GM18507 (cell line): ENCODE data around the gene BMPR1B.

Experiments used
- DNase-seq: peaks from one replicate; pipeline ENCODE4 v3.0.0; 2011; ENCODE audit warnings: low read depth; ENCODE audit not compliant: insufficient read length; ENCODE audit errors: extremely low spot score
- FAIRE-seq: peaks from 2 replicates; lab custom pipeline; 2011; peaks lifted over from hg19 to GRCh38; lab: Jason Lieb, UNC

Gene BMPR1B

GRCh38 chr4:94759767-94760211 is 2.0 kb downstream of the BMPR1B start:
- no peak for FAIRE-seq

GRCh38 chr4:94762326-94762725 is 4.6 kb downstream of the BMPR1B start:
- FAIRE-seq (no peak), DNase-seq (no peak)

More at GRCh38 chr4:94759767-94760211, 2.0 kb downstream of the BMPR1B start:
- DNase-seq = no peak

GRCh38 chr4:94763005-94763404 is 5.2 kb downstream of the BMPR1B start:
- DNase-seq = no peak
- FAIRE-seq = no peak

DNA sequence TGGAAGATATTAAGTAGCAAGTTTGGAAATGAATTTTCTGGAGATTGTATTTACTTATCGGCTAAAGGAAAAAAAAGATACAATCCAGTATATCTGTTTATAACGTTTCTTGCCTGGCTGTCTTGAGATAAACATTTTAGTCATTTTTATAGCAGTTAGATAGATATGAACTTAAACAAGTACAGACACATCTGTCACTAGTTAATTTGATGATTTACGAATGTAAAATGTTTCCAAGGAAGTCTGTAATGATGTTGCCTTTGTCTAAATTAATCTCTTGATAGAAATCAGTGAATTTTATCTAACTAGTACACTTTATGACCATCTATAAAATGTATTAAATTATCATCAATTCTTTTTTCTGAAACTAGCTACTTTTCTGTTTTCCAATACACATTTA is 5.7 kb downstream of the BMPR1B start:
- FAIRE-seq = no peak

GRCh38 chr4:94764069-94764468 is 6.3 kb downstream of the BMPR1B start:
- FAIRE-seq (no peak), DNase-seq (no peak)

More for the DNA sequence above, 5.7 kb downstream of the BMPR1B start:
- DNase-seq = no peak

GRCh38 chr4:94765174-94765573 is 7.4 kb downstream of the BMPR1B start:
- no peak for DNase-seq
- no peak for FAIRE-seq

- no peak for DNase-seq
- peak; percentile 15 for FAIRE-seq
Measured at GRCh38 chr4:94765648-94766047, 7.9 kb downstream of the BMPR1B start.

GRCh38 chr4:94766856-94767255 is 9.1 kb downstream of the BMPR1B start:
- no peak for FAIRE-seq
- no peak for DNase-seq

GRCh38 chr4:94767446-94767845 is 9.7 kb downstream of the BMPR1B start:
- FAIRE-seq (no peak), DNase-seq (no peak)

GRCh38 chr4:94782707-94783106 is 25.0 kb downstream of the BMPR1B start:
- no peak for FAIRE-seq
- DNase-seq = no peak

- DNase-seq = no peak
- FAIRE-seq = no peak
Measured at GRCh38 chr4:94791701-94792100, 33.9 kb downstream of the BMPR1B start.

DNA sequence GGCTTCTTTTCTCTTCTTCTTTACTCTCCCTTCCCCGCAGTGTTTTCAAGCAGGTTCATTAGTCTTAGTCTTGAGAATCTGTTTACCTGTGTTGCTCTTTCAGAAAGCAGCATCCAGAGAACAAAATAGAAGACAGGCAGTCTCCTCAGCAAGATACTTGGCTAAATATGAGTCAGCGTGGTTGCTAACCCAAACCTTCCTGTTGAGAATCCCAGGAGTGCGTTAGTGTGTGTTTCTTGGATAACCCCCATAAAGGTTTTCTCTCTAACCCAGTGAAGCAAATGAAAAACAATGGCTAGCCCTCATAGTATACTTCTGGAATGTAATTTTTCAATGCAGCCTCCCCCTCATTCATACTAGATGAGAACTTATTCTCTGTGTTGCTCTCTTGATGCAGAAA is 41.1 kb downstream of the BMPR1B start:
- DNase-seq (no peak), FAIRE-seq (no peak)

GRCh38 chr4:94801016-94801415 is 43.3 kb downstream of the BMPR1B start:
- DNase-seq = no peak
- FAIRE-seq = no peak

- DNase-seq (no peak), FAIRE-seq (no peak)
Measured at GRCh38 chr4:94802091-94802490, 44.3 kb downstream of the BMPR1B start.

- FAIRE-seq (no peak), DNase-seq (no peak)
Measured at GRCh38 chr4:94803181-94803580, 45.4 kb downstream of the BMPR1B start.

DNA sequence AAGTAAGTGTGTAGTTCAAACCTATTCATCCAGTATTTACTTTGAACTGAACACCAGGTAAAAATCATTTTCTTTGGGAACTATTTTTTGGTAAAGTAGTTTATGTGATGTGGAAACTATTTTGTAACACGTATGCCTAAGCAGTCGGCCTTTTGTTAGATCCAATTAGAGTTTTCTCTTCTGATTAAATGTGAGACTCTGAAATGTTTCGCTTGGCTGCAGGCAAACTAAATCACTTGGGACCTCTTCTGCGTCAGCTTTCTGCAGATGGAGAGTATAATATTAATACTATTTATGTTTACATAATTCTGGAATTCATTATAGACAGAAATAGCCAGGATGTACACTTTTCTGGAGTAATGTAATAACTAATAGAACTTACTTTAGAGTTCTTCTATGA is 46.9 kb downstream of the BMPR1B start:
- DNase-seq (no peak), FAIRE-seq (no peak)

GRCh38 chr4:94806376-94806775 is 48.6 kb downstream of the BMPR1B start:
- DNase-seq = no peak
- no peak for FAIRE-seq

DNA sequence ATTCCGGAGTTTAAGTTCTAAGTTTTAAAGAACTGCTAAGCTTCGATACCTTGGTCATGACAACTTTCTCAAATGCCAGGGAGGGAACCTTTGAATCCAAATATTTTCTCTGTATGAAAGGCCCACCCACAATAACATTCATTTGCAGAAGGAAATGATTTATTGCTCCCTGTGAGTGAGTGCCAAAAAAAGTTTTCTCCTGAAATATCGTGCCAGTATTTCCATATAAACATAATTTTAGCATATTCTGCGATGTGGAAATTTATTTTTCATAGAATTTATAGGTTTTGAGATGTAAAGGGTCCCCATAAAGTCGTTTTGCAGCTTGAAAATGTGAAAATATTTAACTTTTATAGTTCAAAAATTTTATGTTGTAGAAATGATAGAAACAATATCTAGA is 53.9 kb downstream of the BMPR1B start:
- DNase-seq = no peak
- no peak for FAIRE-seq

DNA sequence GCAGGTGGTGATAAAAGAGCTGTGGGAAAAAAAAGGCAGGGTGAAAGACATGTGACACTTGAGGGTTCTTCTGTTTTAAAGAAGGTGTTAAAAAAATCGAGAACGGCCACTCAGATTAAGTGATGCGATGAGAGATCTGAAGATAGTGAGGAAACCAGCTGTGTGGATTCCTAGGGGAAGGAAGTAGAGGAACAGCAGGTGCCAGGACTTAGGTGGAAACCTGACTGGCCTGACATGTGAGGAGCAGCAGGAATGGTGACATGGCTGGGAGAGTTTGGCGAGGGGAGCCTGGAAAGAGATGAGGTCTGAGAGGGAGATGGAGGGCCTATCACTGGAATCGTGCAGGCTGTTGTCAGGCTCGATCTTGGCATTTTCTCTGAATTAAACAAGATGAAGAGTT is 55.5 kb downstream of the BMPR1B start:
- FAIRE-seq (no peak), DNase-seq (no peak)

DNA sequence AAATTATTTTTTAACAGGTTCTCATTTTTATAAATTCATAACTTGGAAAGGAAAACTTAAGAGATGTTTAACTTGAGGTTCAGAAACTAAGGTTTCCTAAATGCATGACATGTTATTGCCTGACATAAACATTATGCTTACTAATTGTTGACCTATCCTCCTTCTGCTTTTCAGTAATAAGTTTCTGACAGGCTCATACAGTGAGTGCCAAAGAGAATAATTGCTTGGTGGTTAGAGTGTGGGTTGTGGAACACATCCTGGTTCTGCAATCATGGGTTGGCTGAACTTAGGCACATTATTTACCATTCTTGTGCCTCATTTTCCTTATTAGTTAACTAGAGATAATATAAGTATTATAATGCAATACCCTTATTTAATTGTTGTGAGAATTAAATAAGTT is 56.5 kb downstream of the BMPR1B start:
- FAIRE-seq = no peak

GRCh38 chr4:94819371-94820168 is 61.8 kb downstream of the BMPR1B start:
- DNase-seq (no peak), FAIRE-seq (no peak)

More for the DNA sequence above, 56.5 kb downstream of the BMPR1B start:
- no peak for DNase-seq
